Stimulated activated CD8-positive, alpha-beta memory T cell treated with anti-CD3 and anti-CD28 coated beads, Interleukin-15, amount 100 ng/mL, for 48 hours (primary cell): ENCODE data around the gene GID8.

Source experiments
- DNase-seq, 2 donors: peaks; one replicate each; pipeline ENCODE4 v3.0.0-alpha.2; 2020; ENCODE audit warnings: low read depth in 2 of 2

The GID8 gene

GRCh38 chr20:62970307-62971210, 32.6 kb downstream of the GID8 start:
- DNase-seq = no peak

GRCh38 chr20:62971211-62971949, 33.4 kb downstream of the GID8 start:
- no peak for DNase-seq

- DNase-seq = peak; percentile 79 to 81
These were observed 34.2 kb downstream of the GID8 start for GRCh38 chr20:62971950-62972844.

GRCh38 chr20:62972845-62973745, 35.1 kb downstream of the GID8 start:
- no peak for DNase-seq

- DNase-seq = no peak
These were observed 37.4 kb downstream of the GID8 start for GRCh38 chr20:62975251-62975760.

GRCh38 chr20:62975812-62976508, 38.0 kb downstream of the GID8 start:
- no peak for DNase-seq

- no peak for DNase-seq
These were observed 38.9 kb downstream of the GID8 start for GRCh38 chr20:62976886-62977285.

- DNase-seq = peak; percentile 42 to 66
These were observed 39.9 kb downstream of the GID8 start for GRCh38 chr20:62977613-62978560.

- no peak for DNase-seq
These were observed 40.6 kb downstream of the GID8 start for GRCh38 chr20:62978561-62978943.

GRCh38 chr20:62979310-62979709, 41.4 kb downstream of the GID8 start:
- no peak for DNase-seq

GRCh38 chr20:62979876-62980373, 42.0 kb downstream of the GID8 start:
- DNase-seq = no peak

- DNase-seq = no peak
These were observed 42.5 kb downstream of the GID8 start for GRCh38 chr20:62980380-62980960.

- no peak for DNase-seq
These were observed 43.0 kb downstream of the GID8 start for GRCh38 chr20:62980970-62981369.

- DNase-seq = no peak
These were observed 44.5 kb downstream of the GID8 start for GRCh38 chr20:62982124-62983075.

- DNase-seq = no peak
These were observed 45.3 kb downstream of the GID8 start for GRCh38 chr20:62983210-62983609.

GRCh38 chr20:62984666-62985443, 46.9 kb downstream of the GID8 start:
- DNase-seq = no peak
